Suppressor macrophage treated with lipopolysaccharide for 4 hours (primary cell): ENCODE measurements around the gene TXN2.

ENCODE experiments used
- DNase-seq: peaks from one replicate; pipeline ENCODE4 v3.0.0-alpha.2; 2020

TXN2 gene

GRCh38 chr22:36480941-36481392 lies 473 bp downstream of the TXN2 start:
- no peak for DNase-seq

DNA sequence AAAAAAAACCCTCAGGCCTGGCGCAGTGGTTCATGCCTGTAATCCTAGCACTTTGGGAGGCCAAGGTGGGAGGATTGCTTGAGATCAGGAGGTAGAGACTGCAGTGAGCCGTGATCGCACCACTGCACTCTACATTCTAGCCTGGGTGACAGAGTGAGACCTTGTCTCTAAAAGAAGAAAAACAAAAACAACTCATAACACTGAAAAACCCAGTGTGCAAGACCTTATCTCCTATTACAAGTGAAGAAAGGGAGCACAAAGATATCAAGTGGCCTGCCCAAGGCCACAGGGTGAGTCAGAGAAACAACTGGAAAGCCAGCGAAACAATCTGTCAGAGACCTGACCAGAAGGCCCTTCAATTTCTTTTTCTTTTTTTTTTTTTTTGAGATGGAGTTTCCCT lies 2.5 kb downstream of the TXN2 start:
- no peak for DNase-seq

DNA sequence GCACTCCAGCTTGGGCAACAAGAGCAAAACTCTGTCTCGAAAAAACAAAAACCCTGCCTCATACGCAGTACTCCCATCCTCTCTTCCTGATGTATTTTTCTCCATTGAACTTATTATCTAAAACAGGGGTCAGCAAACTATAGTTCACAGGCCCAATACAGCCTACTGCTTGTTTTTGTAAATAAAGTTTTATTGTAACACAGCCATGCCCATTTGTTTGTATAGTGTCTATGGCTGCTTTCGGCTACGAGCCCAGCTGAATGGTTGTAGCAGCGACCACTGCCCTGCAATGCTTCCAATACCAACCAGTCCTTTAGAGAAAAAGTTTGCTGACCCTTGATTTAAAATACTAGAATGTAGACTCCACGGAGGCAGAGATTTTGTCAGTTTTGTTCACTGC lies 6.1 kb downstream of the TXN2 start:
- no peak for DNase-seq

GRCh38 chr22:36472689-36473088 lies 8.8 kb downstream of the TXN2 start:
- no peak for DNase-seq

GRCh38 chr22:36471341-36471821 lies 10.1 kb downstream of the TXN2 start:
- no peak for DNase-seq

GRCh38 chr22:36470994-36471331 lies 10.5 kb downstream of the TXN2 start:
- no peak for DNase-seq

DNA sequence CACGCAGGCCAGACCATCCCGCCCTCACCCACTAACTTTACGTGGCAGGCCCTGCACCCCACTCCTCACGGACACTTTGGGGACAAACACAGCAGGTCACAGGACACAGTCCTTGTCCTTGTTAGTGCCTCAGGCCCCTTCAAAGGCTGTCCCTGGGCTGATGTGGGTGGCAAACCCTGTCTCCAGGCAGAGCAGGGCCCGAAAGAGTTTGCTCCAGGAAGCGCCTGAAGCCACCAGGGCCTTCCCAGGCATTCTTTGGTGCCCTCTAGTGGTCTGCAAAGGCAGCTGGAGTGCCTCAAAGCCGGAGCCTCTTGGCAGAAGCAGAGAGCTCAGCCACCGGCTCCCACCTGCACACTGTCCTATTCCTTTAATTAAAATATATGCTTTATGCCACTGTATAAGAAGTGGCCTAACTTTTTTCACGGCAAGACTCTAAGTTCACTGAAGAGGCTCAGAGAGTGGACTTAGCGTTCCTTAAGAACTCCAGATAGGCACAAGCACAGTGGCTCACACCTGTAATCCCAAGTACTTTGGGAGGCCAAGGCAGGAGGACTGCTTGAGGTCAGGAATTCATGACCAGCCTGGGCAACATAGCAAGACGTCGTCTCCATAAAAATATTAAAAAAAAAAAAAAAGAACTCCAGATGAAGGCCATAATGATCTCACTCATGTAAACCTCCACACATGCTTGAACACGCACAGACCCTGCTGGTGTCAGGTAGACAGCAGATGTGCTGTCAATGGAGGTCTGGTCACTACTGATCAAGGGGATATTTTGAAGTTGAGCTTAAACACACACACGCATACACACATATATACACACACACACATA lies 11.1 kb downstream of the TXN2 start:
- DNase-seq, result peak; percentile 88

GRCh38 chr22:36469094-36469710 lies 12.2 kb downstream of the TXN2 start:
- DNase-seq, result no peak

- peak; percentile 66 for DNase-seq
Observed at GRCh38 chr22:36467946-36468345, 13.5 kb downstream of the TXN2 start.

DNA sequence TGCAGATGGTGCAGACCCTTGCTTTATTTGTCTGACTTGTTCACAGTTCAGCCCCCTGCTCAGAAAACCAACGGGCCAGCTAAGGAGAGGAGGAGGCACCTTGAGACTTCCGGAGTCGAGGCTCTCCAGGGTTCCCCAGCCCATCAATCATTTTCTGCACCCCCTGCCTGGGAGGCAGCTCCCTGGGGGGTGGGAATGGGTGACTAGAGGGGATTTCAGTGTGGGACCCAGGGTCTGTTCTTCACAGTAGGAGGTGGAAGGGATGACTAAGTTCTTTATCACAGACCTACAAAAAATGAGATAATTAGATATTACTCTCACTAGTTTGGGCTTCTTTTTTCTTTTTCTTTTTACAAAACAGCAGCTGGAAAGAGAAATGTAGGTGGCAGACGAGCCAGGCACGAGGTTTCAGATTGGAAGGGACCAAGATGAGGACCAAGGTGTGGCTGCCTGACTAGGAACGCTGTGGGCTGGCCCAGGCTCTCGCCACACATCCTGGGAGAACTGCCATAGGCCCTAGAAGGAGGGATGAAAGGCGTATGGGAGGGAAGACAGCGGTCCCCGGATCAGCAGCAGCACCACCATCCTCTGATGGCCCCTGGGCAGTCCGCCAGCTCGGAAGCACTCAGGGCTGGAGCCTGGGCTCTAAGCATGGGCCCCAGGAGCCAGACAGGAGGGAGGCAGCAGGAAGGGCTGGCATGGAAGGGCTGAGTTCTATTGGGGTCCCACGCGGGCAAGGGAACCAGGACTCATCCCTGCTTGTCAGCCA lies 14.2 kb downstream of the TXN2 start:
- no peak for DNase-seq

GRCh38 chr22:36466258-36466657 lies 15.2 kb downstream of the TXN2 start:
- no peak for DNase-seq

DNA sequence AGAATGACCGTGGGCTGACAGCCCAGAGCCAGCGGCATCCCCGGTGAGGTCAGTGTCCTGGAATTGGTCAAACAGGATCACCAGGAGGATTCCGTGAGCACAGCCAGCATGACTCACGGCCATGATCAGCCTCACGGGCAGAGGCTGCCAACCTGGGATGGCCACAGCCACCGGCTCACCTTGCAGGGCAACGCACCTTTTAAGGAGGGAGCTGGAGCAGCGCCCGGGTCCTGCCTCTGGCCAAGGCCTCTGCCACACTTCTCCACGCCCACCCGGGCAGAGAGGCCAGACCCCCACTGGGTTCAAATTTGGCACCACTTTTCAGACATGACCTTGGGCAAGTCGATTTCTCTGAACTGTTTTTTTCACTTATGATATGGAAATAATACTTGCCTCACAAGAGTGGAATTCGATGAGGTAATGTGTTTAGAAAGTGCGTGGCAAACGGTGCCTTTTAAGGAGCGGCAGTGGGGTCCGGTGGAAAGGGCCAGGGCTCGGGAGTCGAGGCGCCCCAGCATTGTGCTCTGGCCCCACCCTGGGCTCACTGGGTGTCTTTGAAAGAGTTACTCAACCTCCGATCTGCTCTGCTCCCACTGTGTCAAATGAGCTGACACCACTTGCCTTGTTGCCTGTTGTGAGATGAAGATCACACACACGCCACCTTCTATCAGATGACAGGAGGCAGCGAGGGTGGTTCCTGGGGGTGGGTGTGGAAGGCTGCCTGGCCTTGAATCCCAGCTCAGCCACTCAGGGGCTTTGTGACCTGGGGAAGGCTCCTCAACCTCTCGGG lies 16.0 kb downstream of the TXN2 start:
- no peak for DNase-seq

DNA sequence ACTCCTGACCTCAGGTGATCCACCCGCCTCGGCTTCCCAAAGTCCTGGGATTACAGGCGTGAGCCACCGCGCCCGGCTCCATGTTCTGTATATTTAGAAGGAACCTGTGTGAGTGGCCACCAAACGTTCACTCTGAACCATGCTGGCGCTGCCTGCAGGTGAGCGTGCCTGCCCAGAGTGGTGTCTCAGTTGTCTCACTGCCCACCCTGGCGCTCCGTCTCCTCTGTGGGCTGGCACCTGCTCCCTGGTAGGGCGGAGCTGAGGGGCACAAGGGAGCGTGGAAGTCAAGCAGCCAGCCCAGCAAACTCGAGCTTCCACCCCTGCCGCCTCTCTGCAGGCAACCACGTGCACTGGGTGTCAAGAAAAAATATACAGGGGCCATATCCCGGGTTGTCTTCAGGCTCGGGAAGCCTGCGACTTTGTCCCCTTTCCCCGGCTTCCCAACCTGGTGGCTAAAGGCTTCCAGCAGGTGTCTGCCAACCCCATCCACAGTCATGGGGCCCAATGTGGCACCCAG lies 16.7 kb downstream of the TXN2 start:
- no peak for DNase-seq

GRCh38 chr22:36463783-36464184 lies 17.7 kb downstream of the TXN2 start:
- DNase-seq, result no peak

- DNase-seq, result no peak
Observed at GRCh38 chr22:36461665-36462649, 19.5 kb downstream of the TXN2 start.

DNA sequence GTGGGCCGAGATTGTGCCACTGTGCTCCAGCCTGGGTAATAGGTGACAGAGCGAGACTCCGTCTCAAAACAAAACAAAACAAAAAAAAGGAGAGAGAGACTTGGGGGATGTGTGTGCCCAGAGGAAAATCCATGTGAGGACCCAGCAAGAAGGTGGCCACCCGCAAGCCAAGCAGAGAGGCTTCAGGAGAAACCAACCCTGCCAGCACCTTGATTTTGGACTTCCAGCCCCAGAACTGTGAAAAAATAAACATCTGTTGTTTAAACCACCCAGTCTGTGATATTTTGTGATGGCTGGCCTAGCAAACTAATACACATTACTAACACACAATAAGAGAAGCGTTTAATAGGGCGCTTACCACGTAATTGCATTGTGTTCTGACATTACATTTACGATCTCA lies 21.2 kb downstream of the TXN2 start:
- no peak for DNase-seq

GRCh38 chr22:36457688-36458450 lies 23.6 kb downstream of the TXN2 start:
- no peak for DNase-seq

- DNase-seq, result no peak
Observed at GRCh38 chr22:36456464-36456845, 25.0 kb downstream of the TXN2 start.

DNA sequence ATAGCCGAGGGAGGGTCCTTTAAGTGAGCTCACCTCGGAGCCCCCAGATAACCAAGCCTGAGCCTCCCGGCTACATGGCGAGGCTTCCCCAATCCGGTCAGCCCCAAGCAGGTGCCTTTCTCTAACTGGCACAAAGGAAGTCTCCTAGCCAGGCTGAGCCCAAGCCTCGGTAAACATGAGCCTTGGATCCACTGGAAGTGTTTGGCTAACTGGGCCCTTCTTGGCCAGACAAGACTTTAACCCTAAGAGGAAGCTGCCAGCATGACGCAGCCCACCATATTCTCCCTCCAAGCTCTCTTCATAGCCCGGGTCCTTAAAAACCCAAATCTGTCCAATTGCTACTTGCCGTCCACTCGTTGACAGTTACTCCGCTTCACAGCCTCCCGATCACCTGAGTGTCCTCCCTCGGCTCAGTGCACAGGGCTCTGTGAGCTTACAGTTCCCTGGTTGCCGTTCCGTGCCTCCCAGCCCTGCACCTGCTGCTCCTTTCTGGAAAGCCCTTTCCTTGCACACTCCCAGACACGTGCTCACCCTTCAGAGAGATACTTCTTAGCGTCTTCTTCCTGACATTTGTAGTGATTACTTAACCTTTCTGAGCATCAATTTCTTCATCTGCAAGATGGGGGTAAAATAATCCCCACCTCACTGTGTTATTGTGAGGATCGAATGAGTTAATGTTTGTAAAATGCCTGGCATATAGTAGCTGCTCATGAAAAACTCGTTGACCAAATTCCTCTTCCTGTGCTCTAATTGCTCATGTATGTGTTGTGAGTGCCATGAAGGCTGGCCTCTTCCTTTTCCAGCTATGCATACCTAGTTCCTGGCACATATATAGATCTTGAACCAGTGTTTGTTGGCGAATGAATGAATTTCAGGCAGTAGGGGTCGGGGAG lies 25.6 kb downstream of the TXN2 start:
- no peak for DNase-seq
